PC-3 (cell line): Measurements from ENCODE around the gene BID. TPM values are rescaled to one million over a fixed set of nuclear protein-coding genes. Genes with fewer than 3 reads are reported as not detected.

ENCODE experiments used
- ATAC-seq: fragments of 200-7000 bp; cut with Tn5 transposase; 2 replicates; pipeline ENCODE4 v1.9.1; 2020; ENCODE audit warnings: mild to moderate bottlenecking, moderate library complexity
- BruUV-seq: library from RNA; stranded (reverse); fragments of 400-500 nt; replicated peaks from 2 replicates; lab custom pipeline; 2021; lab: Mats Ljungman, UMichigan
- CTCF ChIA-PET: fragments of 300-600 bp; sonication (Branson Sonifier 250); formaldehyde crosslinking; loops from one replicate; lab custom pipeline; 2022; ENCODE audit warnings: antibody characterized with exemption; lab: Charles Lee
- POLR2A ChIA-PET: fragments of 300-600 bp; sonication (Branson Sonifier 250); formaldehyde crosslinking; loops from one replicate; lab custom pipeline; 2022; ENCODE audit warnings: antibody characterized with exemption; ENCODE audit not compliant: unreplicated experiment; lab: Charles Lee
- DNase-seq: peaks from one replicate; pipeline ENCODE4 v3.0.0-alpha.2; 2015
- H2AFZ ChIP-seq: fragments of 300-600 bp; sonication (generic); 2 replicates; pipeline ENCODE4 v1.6.0; 2016; ENCODE audit warnings: antibody characterized with exemption, low read length
- H3F3A ChIP-seq: fragments of 300-600 bp; sonication (generic); one replicate; pipeline ENCODE4 v1.6.0; 2017; ENCODE audit warnings: antibody characterized with exemption, low read length, control low read depth, mild to moderate bottlenecking; ENCODE audit not compliant: unreplicated experiment
- H3K27ac ChIP-seq: fragments of 300-600 bp; sonication (generic); 2 replicates; pipeline ENCODE4 v1.5.1; 2016; ENCODE audit warnings: mild to moderate bottlenecking, low read length
- H3K27me3 ChIP-seq: fragments of 300-600 bp; sonication (generic); 2 replicates; pipeline ENCODE4 v1.6.1; 2016; ENCODE audit warnings: low read length, mixed read lengths
- H3K36me3 ChIP-seq: fragments of 300-600 bp; sonication (generic); 2 replicates; pipeline ENCODE4 v1.6.1; 2016; ENCODE audit warnings: low read depth, mixed run types, low read length, mixed read lengths
- H3K4me1 ChIP-seq: fragments of 300-600 bp; sonication (generic); 2 replicates; pipeline ENCODE4 v1.5.1; 2016; ENCODE audit warnings: low read length; ENCODE audit not compliant: insufficient read depth
- H3K4me2 ChIP-seq: fragments of 300-600 bp; sonication (generic); 2 replicates; pipeline ENCODE4 v1.6.0; 2016; ENCODE audit warnings: low read length
- H3K4me3 ChIP-seq: fragments of 300-600 bp; sonication (generic); 2 replicates; pipeline ENCODE4 v1.5.1; 2016; ENCODE audit warnings: mild to moderate bottlenecking, low read length, mixed read lengths
- H3K79me2 ChIP-seq: fragments of 300-600 bp; sonication (generic); 2 replicates; pipeline ENCODE4 v1.6.1; 2017; ENCODE audit warnings: low read length, mixed read lengths
- H3K9ac ChIP-seq: fragments of 300-600 bp; sonication (generic); 2 replicates; pipeline ENCODE4 v1.6.0; 2016; ENCODE audit warnings: mild to moderate bottlenecking, low read length
- H3K9me2 ChIP-seq: fragments of 300-600 bp; sonication (generic); replicated peaks from 2 replicates; pipeline ENCODE4 v1.6.1; 2016; ENCODE audit warnings: mixed run types, low read length, mixed read lengths
- H3K9me3 ChIP-seq: fragments of 300-600 bp; sonication (generic); 2 replicates; pipeline ENCODE4 v1.6.1; 2016; ENCODE audit warnings: low read length, mixed read lengths
- H4K20me1 ChIP-seq: fragments of 300-600 bp; sonication (generic); 2 replicates; pipeline ENCODE4 v1.6.1; 2016; ENCODE audit warnings: low read length, mixed read lengths
- CTCF ChIP-seq: fragments of 300-600 bp; sonication (generic); conservative IDR thresholded peaks from 2 replicates; pipeline ENCODE4 v1.5.1; 2017; ENCODE audit warnings: antibody characterized with exemption, low read depth, mild to moderate bottlenecking, low read length
- EZH2 ChIP-seq: fragments of 300-600 bp; sonication (generic); IDR thresholded peaks from one replicate; pipeline ENCODE4 v1.6.1; 2017; ENCODE audit warnings: antibody characterized with exemption, mild to moderate bottlenecking, low read length; ENCODE audit not compliant: unreplicated experiment
- EZH2phosphoT487 ChIP-seq: fragments of 300-600 bp; sonication (generic); IDR thresholded peaks from 2 replicates; pipeline ENCODE4 v1.6.1; 2018; ENCODE audit warnings: mild to moderate bottlenecking, antibody characterized with exemption, low read length, borderline replicate concordance
- intact Hi-C: fragments of 100-400 bp; cut with micrococcal nuclease; formaldehyde crosslinking; loops from 2 replicates; pipeline ENCODE4 v1.9.0; 2023
- total RNA-seq: library from RNA; depleted of rRNA; stranded (reverse); fragments of >200 nt; gene quantifications from 2 replicates; pipeline ENCODE4 v1.2.3, GENCODE V29; 2014

BID gene
- total RNA-seq, 1 experiment from 2014 or later: 123 TPM

- POLR2A ChIA-PET: no interaction called here
- no peaks in the 10 kb centered on the region for H3K9me3 ChIP-seq
- H4K20me1 ChIP-seq: no peaks in the 10 kb centered on the region
- H3K79me2 ChIP-seq: no peaks in the 10 kb centered on the region
- intact Hi-C loops: no loop called here
- CTCF ChIA-PET: no interaction called here
- no peaks in the 10 kb centered on the region for H3K36me3 ChIP-seq
- H3K4me2 ChIP-seq: no peak overlapping the region
- no TSS peak for BruUV-seq
- no peak overlapping the region for H3K9ac ChIP-seq
- no peaks in the 10 kb centered on the region for H3K9me2 ChIP-seq
- H3K27me3 ChIP-seq: no peaks in the 10 kb centered on the region
- ATAC-seq (no peak), DNase-seq (no peak)
- no peak overlapping the region for H2AFZ ChIP-seq
- H3F3A ChIP-seq: no peaks in the 10 kb centered on the region
- H3K27ac ChIP-seq: no peak overlapping the region
- no peak overlapping the region for H3K4me3 ChIP-seq
- no peak for TF ChIP-seq EZH2phosphoT487
- TF ChIP-seq EZH2: no peak
- TF ChIP-seq CTCF: no peak
- H3K4me1 ChIP-seq: no peaks in the 10 kb centered on the region
Observed at GRCh38 chr22:17797721-17798559, 23.7 kb upstream of the BID start.

GRCh38 chr22:17796695-17797094, 22.4 kb upstream of the BID start:
- Histone ChIP-seq H3K4me2 (no peak overlapping the region), H3K4me3 (no peak overlapping the region), H2AFZ (no peak overlapping the region), H4K20me1 (no peaks in the 10 kb centered on the region), H3K79me2 (no peaks in the 10 kb centered on the region), H3K9me3 (no peaks in the 10 kb centered on the region), H3K27ac (no peak overlapping the region), H3K36me3 (no peaks in the 10 kb centered on the region), H3K9me2 (no peaks in the 10 kb centered on the region), H3F3A (no peaks in the 10 kb centered on the region), H3K4me1 (no peaks in the 10 kb centered on the region), H3K9ac (no peak overlapping the region), H3K27me3 (no peaks in the 10 kb centered on the region)
- no peak for TF ChIP-seq EZH2
- no peak for TF ChIP-seq EZH2phosphoT487
- TF ChIP-seq CTCF: no peak
- BruUV-seq: no TSS peak
- ATAC-seq: no peak
- ChIA-PET CTCF (no interaction called here), POLR2A (no interaction called here)
- no peak for DNase-seq
- intact Hi-C loops: no loop called here
